HG02642 (cell line): ENCODE data around the gene FNDC5.
"Not testable (repeated sequence)": the region's sequence is repeated elsewhere in the genome, so short reads cannot be mapped to it uniquely, and the experiment has no call there.

ENCODE experiments used
- ATAC-seq: cut with Tn5 transposase; IDR thresholded peaks from one replicate; pipeline ENCODE4 v1.9.1; 2021; ENCODE audit warnings: mild to moderate bottlenecking; ENCODE audit not compliant: unreplicated experiment, poor library complexity

FNDC5 gene

GRCh38 chr1:32870615-32871363, at the start of gene FNDC5:
FNDC5 (minus strand) TSS chr1:32870912.
- ATAC-seq: no peak

- no peak for ATAC-seq
These were observed 49.4 kb upstream of the FNDC5 start for GRCh38 chr1:32919811-32920733.

GRCh38 chr1:32918179-32918578, 47.5 kb upstream of the FNDC5 start:
- no peak for ATAC-seq

GRCh38 chr1:32917521-32917920, 46.8 kb upstream of the FNDC5 start:
- no peak for ATAC-seq

GRCh38 chr1:32915766-32916706, 45.3 kb upstream of the FNDC5 start:
- ATAC-seq: no peak

GRCh38 chr1:32910319-32910718, 39.6 kb upstream of the FNDC5 start:
- no peak for ATAC-seq

- no peak for ATAC-seq
These were observed 36.7 kb upstream of the FNDC5 start for GRCh38 chr1:32907435-32907834.

- no peak for ATAC-seq
These were observed 35.9 kb upstream of the FNDC5 start for GRCh38 chr1:32906654-32907053.

- ATAC-seq: not testable (repeated sequence)
These were observed 34.9 kb upstream of the FNDC5 start for GRCh38 chr1:32905588-32905987.

GRCh38 chr1:32904797-32905196, 34.1 kb upstream of the FNDC5 start:
- no peak for ATAC-seq

GRCh38 chr1:32903991-32904785, 33.5 kb upstream of the FNDC5 start:
- no peak for ATAC-seq

- no peak for ATAC-seq
These were observed 31.8 kb upstream of the FNDC5 start for GRCh38 chr1:32902535-32902920.

- no peak for ATAC-seq
These were observed 31.3 kb upstream of the FNDC5 start for GRCh38 chr1:32901823-32902534.

GRCh38 chr1:32900956-32901822, 30.5 kb upstream of the FNDC5 start, which contains the start of gene TMEM54:
TMEM54 (minus strand) TSS chr1:32901389; CDS start chr1:32901238, 151 bp downstream.
- no peak for ATAC-seq

- no peak for ATAC-seq
These were observed 29.8 kb upstream of the FNDC5 start for GRCh38 chr1:32900371-32900955.

GRCh38 chr1:32899586-32900296, 29.0 kb upstream of the FNDC5 start:
- ATAC-seq: no peak

- ATAC-seq: no peak
These were observed 28.2 kb upstream of the FNDC5 start for GRCh38 chr1:32898958-32899357.
